ENCODE measurements around the gene CTNNA3. TPM values are rescaled to one million over a fixed set of nuclear protein-coding genes. Genes with fewer than 3 reads are reported as not detected.

Gene CTNNA3
- total and polyA plus RNA-seq, 10 donors: 0.03 to 2.4 (median 0.76) TPM; not detected in 1

DNA sequence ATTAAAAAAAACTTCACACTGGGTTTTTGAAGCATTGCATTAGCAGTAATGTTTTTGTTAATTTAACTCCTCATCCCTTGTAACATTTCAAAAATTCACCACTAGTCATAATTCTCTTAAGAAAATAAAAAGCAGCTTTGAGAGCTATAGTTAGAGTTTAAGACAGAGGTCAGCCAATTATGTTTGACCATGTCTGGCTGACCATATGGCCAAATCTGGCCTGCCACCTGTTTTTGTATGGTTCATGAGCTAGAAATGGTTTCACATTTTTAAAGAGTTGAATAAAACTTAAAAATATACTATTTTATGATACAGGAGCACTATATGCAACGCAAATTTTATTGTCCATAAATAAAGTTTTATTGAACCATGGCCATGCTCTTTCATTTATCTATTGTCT is 843.2 kb downstream of the CTNNA3 start:
- intact Hi-C loops (cut with DNase I; ENCODE audit: low total_unique reads): no loop called here
- TF ChIP-seq POLR2A (IDR thresholded peaks at IDR 0.05) (no peak), POLR2AphosphoS5 (IDR thresholded peaks at IDR 0.05) (no peak)
- TF ChIP-seq, protein P1, sequence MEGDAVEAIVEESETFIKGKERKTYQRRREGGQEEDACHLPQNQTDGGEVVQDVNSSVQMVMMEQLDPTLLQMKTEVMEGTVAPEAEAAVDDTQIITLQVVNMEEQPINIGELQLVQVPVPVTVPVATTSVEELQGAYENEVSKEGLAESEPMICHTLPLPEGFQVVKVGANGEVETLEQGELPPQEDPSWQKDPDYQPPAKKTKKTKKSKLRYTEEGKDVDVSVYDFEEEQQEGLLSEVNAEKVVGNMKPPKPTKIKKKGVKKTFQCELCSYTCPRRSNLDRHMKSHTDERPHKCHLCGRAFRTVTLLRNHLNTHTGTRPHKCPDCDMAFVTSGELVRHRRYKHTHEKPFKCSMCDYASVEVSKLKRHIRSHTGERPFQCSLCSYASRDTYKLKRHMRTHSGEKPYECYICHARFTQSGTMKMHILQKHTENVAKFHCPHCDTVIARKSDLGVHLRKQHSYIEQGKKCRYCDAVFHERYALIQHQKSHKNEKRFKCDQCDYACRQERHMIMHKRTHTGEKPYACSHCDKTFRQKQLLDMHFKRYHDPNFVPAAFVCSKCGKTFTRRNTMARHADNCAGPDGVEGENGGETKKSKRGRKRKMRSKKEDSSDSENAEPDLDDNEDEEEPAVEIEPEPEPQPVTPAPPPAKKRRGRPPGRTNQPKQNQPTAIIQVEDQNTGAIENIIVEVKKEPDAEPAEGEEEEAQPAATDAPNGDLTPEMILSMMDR (IDR thresholded peaks at IDR 0.05 in 8 of 11, conservative IDR thresholded peaks at IDR 0.05 in 3 of 11): no peak
- Histone ChIP-seq H3K27me3 (replicated peaks in 1 of 7) (no peaks in the 10 kb centered on the region), H3K27ac (no peak overlapping the region), H3K9me3 (peaks cover 0 to 3% (median 0%) of the 10 kb centered on the region in 8 donors), H3K4me3 (no peak overlapping the region), H3K4me1 (no peaks in the 10 kb centered on the region), H3K36me3 (no peaks in the 10 kb centered on the region)
- WGBS, 5 donors: 63 to 85% (median 72%) methylated on average over 1 of the region's 1 CpG
- no peak for DNase-seq

DNA sequence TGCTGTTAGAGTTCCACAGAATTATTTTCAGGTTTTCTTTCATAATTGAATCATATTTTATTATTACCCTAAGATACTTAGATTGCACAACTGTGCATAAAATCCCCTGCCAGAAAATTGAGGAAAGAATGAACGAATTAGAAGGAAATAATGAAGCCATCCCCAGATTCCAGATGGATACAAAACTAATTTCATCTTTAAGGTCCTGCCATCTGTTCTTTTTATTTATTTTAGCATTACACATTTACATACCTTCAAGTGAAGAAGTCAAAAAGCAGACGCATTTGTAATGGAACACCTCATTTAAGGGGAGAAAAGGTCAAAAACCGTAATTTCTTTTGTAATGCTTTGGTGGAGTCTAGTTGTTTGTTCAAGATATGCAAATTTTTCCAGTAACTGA is 847.1 kb downstream of the CTNNA3 start:
- H3K27me3 ChIP-seq (replicated peaks in 1 of 7): no peaks in the 10 kb centered on the region
- no peak for DNase-seq
- no peaks in the 10 kb centered on the region for H3K9me3 ChIP-seq
- H3K36me3 ChIP-seq: no peaks in the 10 kb centered on the region
- H3K27ac ChIP-seq: no peak overlapping the region
- intact Hi-C loops (cut with DNase I; ENCODE audit: low total_unique reads): no loop called here
- H3K4me1 ChIP-seq: no peaks in the 10 kb centered on the region
- TF ChIP-seq POLR2A (IDR thresholded peaks at IDR 0.05) (no peak), POLR2AphosphoS5 (IDR thresholded peaks at IDR 0.05) (no peak)
- TF ChIP-seq, protein P1 (IDR thresholded peaks at IDR 0.05 in 8 of 11, conservative IDR thresholded peaks at IDR 0.05 in 3 of 11): no peak
- no peak overlapping the region for H3K4me3 ChIP-seq
- 64 to 87% (median 74%) methylated on average over 3 of the region's 3 CpGs for WGBS, 5 donors

DNA sequence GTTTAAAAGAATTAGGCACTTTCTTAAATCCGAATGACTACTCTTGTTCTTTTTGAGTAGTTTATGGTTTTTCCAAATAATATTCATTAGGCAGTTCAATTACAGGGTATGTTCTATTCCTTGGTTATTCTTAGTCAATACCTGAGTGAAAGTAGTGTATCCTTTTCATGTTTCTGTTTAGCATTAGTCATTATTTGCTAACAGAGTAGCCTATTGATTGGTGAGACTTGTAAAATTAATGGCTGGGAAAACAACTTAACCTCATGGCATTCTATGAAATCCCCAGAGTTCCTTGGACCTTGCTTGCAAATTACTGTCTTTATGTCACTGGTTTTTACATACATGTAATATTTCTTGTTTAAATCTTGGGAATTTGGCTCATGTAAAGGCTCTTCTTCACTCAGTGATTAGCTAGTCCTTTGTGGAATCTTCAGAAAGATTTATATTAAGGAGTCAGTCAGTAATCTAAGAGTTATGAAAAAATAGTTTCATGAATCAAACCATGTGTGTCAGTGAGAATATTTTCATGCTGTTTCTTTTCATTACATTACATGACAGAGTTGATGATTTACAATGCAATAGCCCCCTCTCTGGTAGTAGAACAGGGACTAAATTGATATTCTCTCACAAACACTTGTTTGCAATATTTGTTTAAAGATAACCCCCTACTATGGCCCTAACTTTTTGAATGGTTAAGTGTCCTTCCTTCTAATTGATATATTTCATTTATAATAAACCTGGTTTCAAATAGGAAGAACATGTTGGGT is 851.6 kb downstream of the CTNNA3 start:
- intact Hi-C loops (cut with DNase I; ENCODE audit: low total_unique reads): no loop called here
- no peak for DNase-seq

DNA sequence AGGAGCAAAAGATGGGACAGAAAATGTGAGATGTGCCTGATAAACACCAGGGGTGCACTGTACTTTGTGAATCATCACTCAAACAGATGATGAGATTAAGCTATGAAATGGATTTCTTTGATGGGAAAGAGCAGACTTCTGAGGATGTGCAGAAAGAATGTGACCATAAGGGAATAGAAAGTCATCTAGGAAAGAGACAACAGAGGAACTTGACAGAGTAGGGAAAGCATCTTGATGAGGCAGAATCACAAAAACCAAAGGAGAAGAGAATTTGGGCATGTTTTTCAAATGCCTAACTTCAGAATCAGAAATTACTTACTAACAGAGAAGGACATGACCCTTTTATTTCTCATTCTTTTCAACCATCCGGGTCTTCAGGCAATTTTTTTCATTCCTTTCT is 852.6 kb downstream of the CTNNA3 start:
- intact Hi-C loops (cut with DNase I; ENCODE audit: low total_unique reads): no loop called here
- Histone ChIP-seq H3K4me1 (no peaks in the 10 kb centered on the region), H3K9me3 (no peaks in the 10 kb centered on the region), H3K36me3 (no peaks in the 10 kb centered on the region), H3K27ac (no peak overlapping the region), H3K4me3 (no peak overlapping the region), H3K27me3 (replicated peaks in 1 of 7) (no peaks in the 10 kb centered on the region)
- TF ChIP-seq POLR2AphosphoS5 (IDR thresholded peaks at IDR 0.05) (no peak), POLR2A (IDR thresholded peaks at IDR 0.05) (no peak)
- TF ChIP-seq, protein P1 (IDR thresholded peaks at IDR 0.05 in 8 of 11, conservative IDR thresholded peaks at IDR 0.05 in 3 of 11): no peak
- WGBS, 5 donors: 70 to 78% (median 77%) methylated on average over 1 of the region's 1 CpG
- DNase-seq: no peak

More for the DNA sequence above, 851.6 kb downstream of the CTNNA3 start:
- TF ChIP-seq POLR2AphosphoS5 (IDR thresholded peaks at IDR 0.05) (no peak), POLR2A (IDR thresholded peaks at IDR 0.05) (no peak)
- TF ChIP-seq, protein P1 (IDR thresholded peaks at IDR 0.05 in 8 of 11, conservative IDR thresholded peaks at IDR 0.05 in 3 of 11): no peak
- no peaks in the 10 kb centered on the region for H3K36me3 ChIP-seq
- no peaks in the 10 kb centered on the region for H3K27me3 ChIP-seq (replicated peaks in 1 of 7)
- WGBS, 5 donors: 83 to 92% (median 90%) methylated on average over 1 of the region's 1 CpG
- no peak overlapping the region for H3K4me3 ChIP-seq
- no peaks in the 10 kb centered on the region for H3K9me3 ChIP-seq
- no peaks in the 10 kb centered on the region for H3K4me1 ChIP-seq
- no peak overlapping the region for H3K27ac ChIP-seq

All from spleen (tissue), 11 donors.